Liver (tissue), 3 donors: Measurements from ENCODE around the gene TP73.

Experiments
- CTCF ChIP-seq: fragments of 150-350 bp; IDR thresholded peaks from 2 replicates; pipeline ENCODE4 v1.5.1; 2017; ENCODE audit warnings: improper control_type of control experiment, low read depth, low read length; ENCODE audit not compliant: missing input control
- EGR1 ChIP-seq, 2 donors: IDR thresholded peaks; 2 replicates each; pipeline ENCODE4 v1.6.1; 2016 to 2018; ENCODE audit warnings: antibody characterized with exemption in 2 of 2, low read depth in 2 of 2
- GABPA ChIP-seq, 2 donors: IDR thresholded peaks in 1 of 2; conservative IDR thresholded peaks in 1 of 2; 2 replicates each; pipeline ENCODE4 v1.6.1; 2016; ENCODE audit warnings: antibody characterized with exemption in 2 of 2, mild to moderate bottlenecking in 1 of 2, moderate library complexity in 1 of 2
- HNF4A ChIP-seq, 2 donors: conservative IDR thresholded peaks; 2 replicates each; pipeline ENCODE4 v1.6.1; 2016; ENCODE audit warnings: antibody characterized with exemption in 2 of 2, mild to moderate bottlenecking in 2 of 2
- RXRA ChIP-seq, 2 donors: IDR thresholded peaks; 2 replicates each; pipeline ENCODE4 v1.6.1; 2017 to 2018; ENCODE audit warnings: antibody characterized with exemption in 2 of 2, mild to moderate bottlenecking in 1 of 2
- TAF1 ChIP-seq: conservative IDR thresholded peaks from 2 replicates; pipeline ENCODE4 v1.6.1; 2016; ENCODE audit warnings: antibody characterized with exemption, mild to moderate bottlenecking
- YY1 ChIP-seq: IDR thresholded peaks from 2 replicates; pipeline ENCODE4 v1.6.1; 2016; ENCODE audit warnings: antibody characterized with exemption, mild to moderate bottlenecking
- TF ChIP-seq, protein P1 (sequence below): IDR thresholded peaks from 2 replicates; pipeline ENCODE4 v1.6.1; 2016; ENCODE audit warnings: antibody characterized with exemption, mild to moderate bottlenecking
- TF ChIP-seq, protein P2 (sequence below): IDR thresholded peaks from 2 replicates; pipeline ENCODE4 v1.6.1; 2016; ENCODE audit warnings: antibody characterized with exemption
- TF ChIP-seq, protein P3 (sequence below): IDR thresholded peaks from 2 replicates; pipeline ENCODE4 v1.6.1; 2016; ENCODE audit warnings: antibody characterized with exemption
- donor health status: healthy.
- donor health status: healthy.

DNA sequence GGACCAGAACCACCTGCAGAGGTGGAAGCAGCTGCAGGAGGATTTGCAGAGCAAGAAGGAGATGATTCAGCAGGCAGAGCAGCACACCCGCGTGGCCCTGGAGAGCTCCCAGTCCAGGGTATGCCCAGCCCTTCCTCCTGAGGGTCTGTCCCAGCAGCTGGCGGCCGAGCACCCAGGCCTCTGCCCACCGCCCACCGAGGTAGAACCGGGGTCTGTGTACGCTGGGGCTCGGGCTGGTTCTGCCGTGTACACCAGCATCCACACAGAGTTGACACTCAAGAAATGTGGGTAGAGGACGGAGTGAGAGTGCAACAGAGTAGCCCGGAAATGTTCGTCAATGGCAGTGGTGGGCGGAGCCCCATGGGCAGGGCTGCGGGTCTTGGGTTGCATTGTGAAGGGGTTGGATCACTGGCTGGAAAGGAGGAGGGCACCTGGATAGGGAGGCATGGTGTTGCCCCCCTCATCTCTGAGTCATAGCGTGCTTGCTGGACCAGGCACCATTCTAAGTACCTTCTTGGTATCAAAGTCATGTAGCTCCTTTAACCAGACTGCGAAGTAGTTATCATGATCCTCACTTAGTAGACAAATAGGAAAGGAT is 115.1 kb downstream of the TP73 start:
- TF ChIP-seq CTCF: no peak
- TF ChIP-seq, protein P1, sequence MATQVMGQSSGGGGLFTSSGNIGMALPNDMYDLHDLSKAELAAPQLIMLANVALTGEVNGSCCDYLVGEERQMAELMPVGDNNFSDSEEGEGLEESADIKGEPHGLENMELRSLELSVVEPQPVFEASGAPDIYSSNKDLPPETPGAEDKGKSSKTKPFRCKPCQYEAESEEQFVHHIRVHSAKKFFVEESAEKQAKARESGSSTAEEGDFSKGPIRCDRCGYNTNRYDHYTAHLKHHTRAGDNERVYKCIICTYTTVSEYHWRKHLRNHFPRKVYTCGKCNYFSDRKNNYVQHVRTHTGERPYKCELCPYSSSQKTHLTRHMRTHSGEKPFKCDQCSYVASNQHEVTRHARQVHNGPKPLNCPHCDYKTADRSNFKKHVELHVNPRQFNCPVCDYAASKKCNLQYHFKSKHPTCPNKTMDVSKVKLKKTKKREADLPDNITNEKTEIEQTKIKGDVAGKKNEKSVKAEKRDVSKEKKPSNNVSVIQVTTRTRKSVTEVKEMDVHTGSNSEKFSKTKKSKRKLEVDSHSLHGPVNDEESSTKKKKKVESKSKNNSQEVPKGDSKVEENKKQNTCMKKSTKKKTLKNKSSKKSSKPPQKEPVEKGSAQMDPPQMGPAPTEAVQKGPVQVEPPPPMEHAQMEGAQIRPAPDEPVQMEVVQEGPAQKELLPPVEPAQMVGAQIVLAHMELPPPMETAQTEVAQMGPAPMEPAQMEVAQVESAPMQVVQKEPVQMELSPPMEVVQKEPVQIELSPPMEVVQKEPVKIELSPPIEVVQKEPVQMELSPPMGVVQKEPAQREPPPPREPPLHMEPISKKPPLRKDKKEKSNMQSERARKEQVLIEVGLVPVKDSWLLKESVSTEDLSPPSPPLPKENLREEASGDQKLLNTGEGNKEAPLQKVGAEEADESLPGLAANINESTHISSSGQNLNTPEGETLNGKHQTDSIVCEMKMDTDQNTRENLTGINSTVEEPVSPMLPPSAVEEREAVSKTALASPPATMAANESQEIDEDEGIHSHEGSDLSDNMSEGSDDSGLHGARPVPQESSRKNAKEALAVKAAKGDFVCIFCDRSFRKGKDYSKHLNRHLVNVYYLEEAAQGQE: no peak
- TF ChIP-seq YY1: no peak
- TF ChIP-seq, protein P2, sequence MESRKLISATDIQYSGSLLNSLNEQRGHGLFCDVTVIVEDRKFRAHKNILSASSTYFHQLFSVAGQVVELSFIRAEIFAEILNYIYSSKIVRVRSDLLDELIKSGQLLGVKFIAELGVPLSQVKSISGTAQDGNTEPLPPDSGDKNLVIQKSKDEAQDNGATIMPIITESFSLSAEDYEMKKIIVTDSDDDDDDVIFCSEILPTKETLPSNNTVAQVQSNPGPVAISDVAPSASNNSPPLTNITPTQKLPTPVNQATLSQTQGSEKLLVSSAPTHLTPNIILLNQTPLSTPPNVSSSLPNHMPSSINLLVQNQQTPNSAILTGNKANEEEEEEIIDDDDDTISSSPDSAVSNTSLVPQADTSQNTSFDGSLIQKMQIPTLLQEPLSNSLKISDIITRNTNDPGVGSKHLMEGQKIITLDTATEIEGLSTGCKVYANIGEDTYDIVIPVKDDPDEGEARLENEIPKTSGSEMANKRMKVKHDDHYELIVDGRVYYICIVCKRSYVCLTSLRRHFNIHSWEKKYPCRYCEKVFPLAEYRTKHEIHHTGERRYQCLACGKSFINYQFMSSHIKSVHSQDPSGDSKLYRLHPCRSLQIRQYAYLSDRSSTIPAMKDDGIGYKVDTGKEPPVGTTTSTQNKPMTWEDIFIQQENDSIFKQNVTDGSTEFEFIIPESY: no peak
- no peak for TF ChIP-seq RXRA (IDR thresholded peaks at IDR 0.05)
- TF ChIP-seq TAF1: no peak
- TF ChIP-seq, protein P3, sequence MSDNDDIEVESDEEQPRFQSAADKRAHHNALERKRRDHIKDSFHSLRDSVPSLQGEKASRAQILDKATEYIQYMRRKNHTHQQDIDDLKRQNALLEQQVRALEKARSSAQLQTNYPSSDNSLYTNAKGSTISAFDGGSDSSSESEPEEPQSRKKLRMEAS: no peak
- no peak for TF ChIP-seq GABPA (IDR thresholded peaks at IDR 0.05 in 1 of 2, conservative IDR thresholded peaks at IDR 0.05 in 1 of 2)
- no peak for TF ChIP-seq EGR1 (IDR thresholded peaks at IDR 0.05; ENCODE audit: low read depth in 2 of 2)
- no peak for TF ChIP-seq HNF4A (conservative IDR thresholded peaks at IDR 0.05)
